ENCODE results near the gene BRD7. TPM values are rescaled to one million over a fixed set of nuclear protein-coding genes. Genes with fewer than 3 reads are reported as not detected.

Gene BRD7
- total and polyA plus RNA-seq, 3 donors from 2014 or later: 79.2 to 110 (median 96.0) TPM

GRCh38 chr16:50301626-50302471, 66.9 kb downstream of the BRD7 start:
- no peaks in the 10 kb centered on the region for H3K4me1 ChIP-seq
- H3K4me3 ChIP-seq: no peak overlapping the region
- H3K36me3 ChIP-seq (ENCODE audit: low read depth, missing control alignments): no peaks in the 10 kb centered on the region
- no peak for DNase-seq
- no peaks in the 10 kb centered on the region for H3K27me3 ChIP-seq
- WGBS, 2 donors: 82 to 86% methylated on average over 13 to 18 of the region's 21 CpGs
- TF ChIP-seq POLR2A (IDR thresholded peaks at IDR 0.05): no peak
- no peak for TF ChIP-seq CTCF (IDR thresholded peaks at IDR 0.05)
- no peak overlapping the region for H3K27ac ChIP-seq
- intact Hi-C loops (cut with DNase I; ENCODE audit: low total_unique reads): no loop called here
- H3K9me3 ChIP-seq: no peaks in the 10 kb centered on the region

GRCh38 chr16:50300942-50301625, 67.7 kb downstream of the BRD7 start:
- intact Hi-C loops (cut with DNase I; ENCODE audit: low total_unique reads): no loop called here
- WGBS, 2 donors: 91 to 96% methylated on average over 22 of the region's 23 CpGs
- TF ChIP-seq CTCF (IDR thresholded peaks at IDR 0.05): no peak
- no peak for TF ChIP-seq POLR2A (IDR thresholded peaks at IDR 0.05)
- Histone ChIP-seq H3K9me3 (no peaks in the 10 kb centered on the region), H3K36me3 (ENCODE audit: low read depth, missing control alignments) (no peaks in the 10 kb centered on the region), H3K4me3 (no peak overlapping the region), H3K4me1 (no peaks in the 10 kb centered on the region), H3K27ac (no peak overlapping the region), H3K27me3 (no peaks in the 10 kb centered on the region)
- no peak for DNase-seq

- DNase-seq: no peak
- 82 to 86% methylated on average over 4 to 11 of the region's 12 CpGs for WGBS, 2 donors
- H3K27ac ChIP-seq: no peak overlapping the region
- H3K4me3 ChIP-seq: no peak overlapping the region
- no peaks in the 10 kb centered on the region for H3K4me1 ChIP-seq
- H3K9me3 ChIP-seq: no peaks in the 10 kb centered on the region
- no peak for TF ChIP-seq POLR2A (IDR thresholded peaks at IDR 0.05)
- no peak for TF ChIP-seq CTCF (IDR thresholded peaks at IDR 0.05)
- no peaks in the 10 kb centered on the region for H3K27me3 ChIP-seq
- no peaks in the 10 kb centered on the region for H3K36me3 ChIP-seq (ENCODE audit: low read depth, missing control alignments)
- intact Hi-C loops (cut with DNase I; ENCODE audit: low total_unique reads): no loop called here
Observed at GRCh38 chr16:50299508-50300105, 69.2 kb downstream of the BRD7 start.

- DNase-seq: no peak
- H3K36me3 ChIP-seq (ENCODE audit: low read depth, missing control alignments): no peaks in the 10 kb centered on the region
- 91 to 92% methylated on average over 17 to 29 of the region's 29 CpGs for whole genome bisulfite sequencing, 2 donors
- TF ChIP-seq POLR2A (IDR thresholded peaks at IDR 0.05) (no peak), CTCF (IDR thresholded peaks at IDR 0.05) (no peak)
- H3K4me3 ChIP-seq: no peak overlapping the region
- intact Hi-C loops (cut with DNase I; ENCODE audit: low total_unique reads): no loop called here
- no peaks in the 10 kb centered on the region for H3K9me3 ChIP-seq
- no peak overlapping the region for H3K27ac ChIP-seq
- no peaks in the 10 kb centered on the region for H3K4me1 ChIP-seq
- H3K27me3 ChIP-seq: no peaks in the 10 kb centered on the region
Observed at GRCh38 chr16:50298591-50299507, 69.9 kb downstream of the BRD7 start.

All from testis (tissue), 3 donors.